Measurements from ENCODE around the gene BCR. TPM values are rescaled to one million over a fixed set of nuclear protein-coding genes. Genes with fewer than 3 reads are reported as not detected.

Gene BCR
- total RNA-seq, 2 experiments from 2014 or later = 42.2 to 51.3 TPM

DNA sequence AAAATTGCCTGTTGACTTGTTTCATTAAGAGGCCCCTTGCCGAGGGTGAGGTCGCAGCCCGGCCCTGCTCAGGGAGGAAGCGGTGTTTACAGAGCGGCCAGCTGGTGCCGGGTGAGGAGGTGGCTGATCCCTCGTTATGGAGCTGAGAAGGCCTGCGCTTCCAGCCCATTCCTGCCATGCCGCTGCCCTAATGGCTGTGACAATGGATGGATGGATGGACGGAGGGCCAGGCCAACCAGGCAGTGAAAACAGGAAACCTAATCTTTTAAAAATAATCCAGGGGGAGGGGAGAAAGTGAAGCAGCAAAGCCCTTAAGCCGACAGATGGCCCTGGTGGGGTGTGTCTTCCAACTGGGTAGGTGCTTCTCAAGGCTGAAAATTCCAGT, 38.5 kb downstream of the BCR start:
- peak; percentile 66 for DNase-seq (ENCODE audit: low spot score)
- intact Hi-C loops (cut with micrococcal nuclease; ENCODE audit: unreplicated experiment) = no loop called here
- CTCF ChIA-PET (ENCODE audit: unreplicated experiment) = interaction anchor here (0.9 to 2.9 kb wide), 2 partner anchors 10 to 52 kb away, joined by 3 to 8 read pairs; no protein-coding TSS in a partner anchor

DNA sequence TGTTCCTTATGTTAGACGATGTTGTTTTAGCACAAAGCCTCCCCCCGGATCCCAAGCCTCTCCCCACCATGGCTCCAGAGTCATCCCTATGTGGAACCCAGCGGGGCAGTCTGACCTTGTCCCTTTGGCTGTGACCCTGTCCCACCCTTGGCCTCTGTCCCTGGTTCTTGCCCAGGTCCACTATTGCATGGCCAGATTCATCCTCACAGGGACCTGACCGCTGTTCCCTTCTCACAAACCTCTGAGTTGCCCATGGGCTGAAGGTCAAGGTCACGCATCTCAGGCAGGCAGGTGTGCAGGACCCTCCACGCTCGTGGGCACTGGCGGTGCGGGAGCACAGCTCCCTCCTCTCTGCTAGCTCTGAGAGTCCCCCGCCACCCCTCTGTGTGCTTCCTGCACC, 39.0 kb downstream of the BCR start:
- H3K4me1 ChIP-seq (ENCODE audit: insufficient read depth, low read length, poor library complexity, severe bottlenecking) = peaks cover 59% of the 10 kb centered on the region
- peak overlapping the region; percentile 65 for H3K4me3 ChIP-seq (ENCODE audit: low read depth, low read length, poor library complexity, severe bottlenecking)
- POLR2A ChIA-PET = interaction anchor here (1.2 to 2.0 kb wide), 5 partner anchors 8 to 52 kb away, joined by 4 to 8 read pairs (median 5); no protein-coding TSS in a partner anchor
- BruUV-seq (replicated peaks) = no TSS peak
- no peaks in the 10 kb centered on the region for H3K9me2 ChIP-seq (ENCODE audit: insufficient read depth, low read length)
- intact Hi-C loops (cut with micrococcal nuclease; ENCODE audit: unreplicated experiment) = no loop called here
- no peak overlapping the region; the same call in 1 of the 2 replicates for H2AFZ ChIP-seq (ENCODE audit: low read length)
- no peaks in the 10 kb centered on the region; the same call in 1 of the 2 replicates for H4K20me1 ChIP-seq (ENCODE audit: insufficient read depth, low read length)
- peak overlapping the region; percentile 83 for H3K27ac ChIP-seq (ENCODE audit: low read depth, low read length, poor library complexity, severe bottlenecking)
- peaks cover 30% of the 10 kb centered on the region; the same call in 1 of the 2 replicates for H3K79me2 ChIP-seq (ENCODE audit: insufficient read depth, low read depth, low read length)
- H3K4me2 ChIP-seq (ENCODE audit: low read length) = peak overlapping the region; percentile 98
- DNase-seq (ENCODE audit: low spot score) = no peak
- CTCF ChIA-PET (ENCODE audit: unreplicated experiment) = interaction anchor here (0.6 to 2.9 kb wide), 3 partner anchors 11 to 51 kb away, joined by 3 to 8 read pairs (median 6); no protein-coding TSS in a partner anchor
- no peaks in the 10 kb centered on the region for H3K9me3 ChIP-seq (ENCODE audit: low read length)
- no peaks in the 10 kb centered on the region for H3K36me3 ChIP-seq (ENCODE audit: insufficient read depth, low read length)
- TF ChIP-seq, protein P1, sequence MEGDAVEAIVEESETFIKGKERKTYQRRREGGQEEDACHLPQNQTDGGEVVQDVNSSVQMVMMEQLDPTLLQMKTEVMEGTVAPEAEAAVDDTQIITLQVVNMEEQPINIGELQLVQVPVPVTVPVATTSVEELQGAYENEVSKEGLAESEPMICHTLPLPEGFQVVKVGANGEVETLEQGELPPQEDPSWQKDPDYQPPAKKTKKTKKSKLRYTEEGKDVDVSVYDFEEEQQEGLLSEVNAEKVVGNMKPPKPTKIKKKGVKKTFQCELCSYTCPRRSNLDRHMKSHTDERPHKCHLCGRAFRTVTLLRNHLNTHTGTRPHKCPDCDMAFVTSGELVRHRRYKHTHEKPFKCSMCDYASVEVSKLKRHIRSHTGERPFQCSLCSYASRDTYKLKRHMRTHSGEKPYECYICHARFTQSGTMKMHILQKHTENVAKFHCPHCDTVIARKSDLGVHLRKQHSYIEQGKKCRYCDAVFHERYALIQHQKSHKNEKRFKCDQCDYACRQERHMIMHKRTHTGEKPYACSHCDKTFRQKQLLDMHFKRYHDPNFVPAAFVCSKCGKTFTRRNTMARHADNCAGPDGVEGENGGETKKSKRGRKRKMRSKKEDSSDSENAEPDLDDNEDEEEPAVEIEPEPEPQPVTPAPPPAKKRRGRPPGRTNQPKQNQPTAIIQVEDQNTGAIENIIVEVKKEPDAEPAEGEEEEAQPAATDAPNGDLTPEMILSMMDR (conservative IDR thresholded peaks at IDR 0.05; ENCODE audit: low read length) = no peak
- TF ChIP-seq EZH2phosphoT487 (IDR thresholded peaks at IDR 0.05; ENCODE audit: borderline replicate concordance, low read depth, low read length) = no peak

More for the DNA sequence above, 38.5 kb downstream of the BCR start:
- no TSS peak for BruUV-seq (replicated peaks)
- no peaks in the 10 kb centered on the region; the same call in 1 of the 2 replicates for H4K20me1 ChIP-seq (ENCODE audit: insufficient read depth, low read length)
- H3K79me2 ChIP-seq (ENCODE audit: insufficient read depth, low read depth, low read length) = peaks cover 32% of the 10 kb centered on the region; the same call in 1 of the 2 replicates
- peaks cover 61% of the 10 kb centered on the region for H3K4me1 ChIP-seq (ENCODE audit: insufficient read depth, low read length, poor library complexity, severe bottlenecking)
- H3K9me3 ChIP-seq (ENCODE audit: low read length) = no peaks in the 10 kb centered on the region
- H2AFZ ChIP-seq (ENCODE audit: low read length) = no peak overlapping the region; the same call in 1 of the 2 replicates
- H3K4me3 ChIP-seq (ENCODE audit: low read depth, low read length, poor library complexity, severe bottlenecking) = peak overlapping the region; percentile 65
- POLR2A ChIA-PET = interaction anchor here (0.6 to 2.0 kb wide), 6 partner anchors 17 to 214 kb away, joined by 3 to 8 read pairs (median 4); no protein-coding TSS in a partner anchor
- H3K9me2 ChIP-seq (ENCODE audit: insufficient read depth, low read length) = no peaks in the 10 kb centered on the region
- TF ChIP-seq, protein P1 (conservative IDR thresholded peaks at IDR 0.05; ENCODE audit: low read length) = peak; percentile 27; the same call in 1 of the 2 replicates
- no peak for TF ChIP-seq EZH2phosphoT487 (IDR thresholded peaks at IDR 0.05; ENCODE audit: borderline replicate concordance, low read depth, low read length)
- H3K4me2 ChIP-seq (ENCODE audit: low read length) = peak overlapping the region; percentile 98
- peak overlapping the region; percentile 83 for H3K27ac ChIP-seq (ENCODE audit: low read depth, low read length, poor library complexity, severe bottlenecking)
- H3K36me3 ChIP-seq (ENCODE audit: insufficient read depth, low read length) = no peaks in the 10 kb centered on the region
